Renal pelvis (tissue), 4 donors: Measurements from ENCODE around the gene EMX1. TPM values are rescaled to one million over a fixed set of nuclear protein-coding genes. Genes with fewer than 3 reads are reported as not detected.

Source experiments
- DNase-seq: peaks from one replicate; pipeline ENCODE4 v3.0.0-alpha.2; 2013
- polyA plus RNA-seq, 3 donors: library from polyadenylated mRNA; unstranded; fragments of 120-200 nt; gene quantifications; one replicate each; pipeline ENCODE4 v1.2.1, GENCODE V29; 2013; ENCODE audit not compliant: insufficient read length in 3 of 3

EMX1 gene
- polyA plus RNA-seq, 3 donors, result 51.6 to 71.3 (median 56.6) TPM

GRCh38 chr2:72920318-72921087 lies 3.2 kb downstream of the EMX1 start:
- no peak for DNase-seq

DNA sequence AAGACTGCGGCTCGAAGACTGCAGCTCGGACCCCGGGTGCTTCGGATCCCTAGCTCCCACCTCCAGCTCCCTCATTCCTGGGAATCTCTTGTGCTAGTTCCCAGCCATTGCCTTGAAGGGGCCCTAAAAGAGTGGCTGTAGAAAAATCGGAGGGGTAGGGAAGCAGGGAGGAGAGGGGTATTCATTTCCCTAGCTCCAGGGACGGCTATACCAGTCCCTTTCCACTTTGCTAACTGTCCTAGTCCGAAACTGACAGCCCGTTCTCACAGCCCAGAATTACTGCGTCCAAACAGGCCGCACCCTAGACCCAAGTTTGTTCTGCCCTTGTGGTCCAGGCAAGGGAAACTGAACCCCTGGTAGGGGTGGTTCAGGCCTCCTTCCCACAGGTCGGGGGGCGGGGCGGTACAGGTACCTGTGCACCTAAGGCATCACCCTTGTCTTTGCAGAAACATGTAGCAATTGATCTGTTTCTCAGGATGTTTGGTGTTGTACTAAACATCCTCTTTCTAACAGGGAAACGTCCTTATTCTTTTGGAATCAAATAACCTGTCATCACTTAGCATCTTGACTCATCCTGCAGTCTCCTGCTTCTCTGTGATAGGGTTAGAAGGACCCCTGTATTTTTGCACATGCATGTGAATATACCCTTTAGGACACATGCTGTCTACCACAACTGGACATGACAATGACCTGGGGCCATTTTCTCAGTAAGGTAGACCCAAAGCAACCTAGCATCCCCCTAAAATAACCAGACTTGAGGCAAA lies 4.0 kb downstream of the EMX1 start:
- no peak for DNase-seq

- no peak for DNase-seq
Observed at GRCh38 chr2:72921853-72922252, 4.5 kb downstream of the EMX1 start.

DNA sequence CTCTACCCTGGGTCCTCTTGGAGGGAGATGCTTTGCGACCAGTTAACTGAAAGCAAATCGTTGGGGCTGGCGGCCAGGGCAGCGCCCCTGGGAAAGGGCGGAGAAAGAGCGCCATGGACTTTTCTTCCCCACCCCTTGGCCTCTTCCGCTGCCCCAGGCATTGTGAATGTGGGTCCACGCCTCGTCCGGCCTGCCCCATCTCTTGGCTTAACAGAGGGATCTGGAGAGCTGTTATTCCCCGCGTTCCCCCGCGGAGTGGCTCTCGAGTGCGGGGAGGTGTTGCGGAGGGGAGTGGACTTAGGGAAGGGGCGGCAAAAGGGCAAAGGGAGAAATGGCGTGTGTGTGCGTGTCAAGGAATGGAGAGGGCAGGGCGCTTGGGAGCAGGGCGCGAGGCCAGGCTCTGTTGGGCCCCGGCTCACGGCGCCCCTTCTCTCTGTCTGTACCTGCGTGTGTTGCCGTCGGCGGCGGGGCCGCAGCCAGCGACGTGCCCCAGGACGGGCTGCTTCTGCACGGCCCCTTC lies 6.6 kb downstream of the EMX1 start:
- DNase-seq, result no peak

DNA sequence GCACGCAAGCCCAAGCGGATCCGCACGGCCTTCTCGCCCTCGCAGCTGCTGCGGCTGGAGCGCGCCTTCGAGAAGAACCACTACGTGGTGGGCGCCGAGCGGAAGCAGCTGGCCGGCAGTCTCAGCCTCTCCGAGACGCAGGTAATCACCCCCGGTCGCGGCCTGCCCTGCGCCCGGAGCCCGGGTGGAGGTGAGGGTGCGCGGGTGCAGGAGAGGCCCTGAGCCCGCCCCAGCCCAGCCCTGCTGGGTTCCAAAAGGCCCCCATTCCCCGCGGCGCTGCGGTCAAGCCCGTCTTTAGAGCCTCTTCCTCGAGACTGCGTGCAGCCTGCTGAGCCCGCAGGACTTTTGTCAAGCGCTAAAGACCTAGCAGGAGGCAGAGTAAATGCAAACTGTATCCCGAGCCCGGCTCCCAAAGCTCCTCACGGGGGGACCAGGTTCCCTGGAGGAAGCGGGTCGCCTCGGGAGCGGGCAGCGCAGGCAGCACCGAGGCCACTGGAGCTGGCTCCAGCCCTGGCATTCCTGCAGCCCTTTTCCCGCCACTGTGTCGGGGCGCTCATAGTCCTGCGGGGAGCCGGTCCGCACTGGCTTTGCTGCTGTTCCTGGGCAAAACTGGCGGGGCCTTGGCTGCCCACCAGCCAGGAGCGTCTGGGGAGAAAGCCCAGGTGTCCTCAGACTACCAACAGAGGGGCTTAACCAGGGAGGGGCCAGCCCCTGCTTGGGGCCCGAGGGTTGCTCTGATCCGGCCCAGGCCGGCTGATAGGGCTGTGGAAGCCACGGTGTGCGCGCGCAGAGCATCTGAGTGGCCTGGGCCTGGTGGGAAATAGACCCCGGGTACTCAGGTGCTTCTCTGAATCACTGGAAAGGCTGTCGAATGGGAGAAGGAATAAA lies 7.3 kb downstream of the EMX1 start:
- DNase-seq, result no peak

DNA sequence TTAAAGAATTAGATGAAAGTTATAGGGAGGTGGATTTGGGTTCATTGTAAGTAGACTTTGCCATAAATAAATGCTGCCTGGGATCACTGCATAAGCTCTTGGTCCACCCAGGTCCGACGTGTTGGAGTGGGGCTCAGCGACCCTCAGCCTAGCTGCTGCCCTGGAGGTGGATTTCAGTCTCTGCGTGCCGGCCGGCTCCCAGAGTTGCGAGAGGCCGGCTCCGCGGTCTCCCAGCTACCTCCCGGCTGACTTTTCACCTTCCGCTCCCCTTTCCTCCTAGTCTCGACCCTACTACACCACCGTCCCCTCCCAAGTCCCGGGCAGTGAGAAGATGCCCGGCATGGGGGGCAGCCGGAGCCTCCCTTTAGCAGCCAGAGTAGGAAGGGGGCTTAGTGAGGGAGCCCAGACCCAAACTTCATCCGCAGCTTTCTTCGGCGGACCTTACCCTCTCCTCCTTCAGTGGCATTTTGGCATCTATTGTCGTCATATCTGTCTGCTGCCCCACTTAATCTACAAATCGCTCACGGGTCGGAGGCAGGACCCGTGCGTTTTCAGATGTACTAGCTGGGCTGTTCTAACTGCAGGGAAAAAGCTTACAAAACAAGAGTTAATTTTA lies 8.1 kb downstream of the EMX1 start:
- no peak for DNase-seq

DNA sequence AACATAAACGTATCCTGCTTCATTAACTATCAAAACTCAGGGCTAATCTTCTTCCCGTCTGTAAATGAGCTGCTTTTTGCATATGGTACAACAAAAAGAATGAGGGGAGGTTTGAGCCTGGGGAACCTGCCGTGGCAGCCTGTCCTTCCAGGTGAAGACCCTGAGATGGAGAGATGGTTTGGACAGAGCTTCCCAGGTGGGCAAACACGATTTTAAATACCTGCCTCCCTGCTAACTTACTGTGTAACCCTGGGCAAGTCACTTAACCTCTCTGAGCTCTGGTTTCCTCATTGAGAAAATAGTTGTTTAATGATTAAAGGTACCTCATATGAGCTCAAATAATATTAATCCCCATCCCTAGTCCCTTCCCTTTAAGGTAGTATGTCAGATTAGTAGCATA lies 9.0 kb downstream of the EMX1 start:
- DNase-seq, result no peak

GRCh38 chr2:72926811-72927465 lies 9.6 kb downstream of the EMX1 start:
- no peak for DNase-seq

DNA sequence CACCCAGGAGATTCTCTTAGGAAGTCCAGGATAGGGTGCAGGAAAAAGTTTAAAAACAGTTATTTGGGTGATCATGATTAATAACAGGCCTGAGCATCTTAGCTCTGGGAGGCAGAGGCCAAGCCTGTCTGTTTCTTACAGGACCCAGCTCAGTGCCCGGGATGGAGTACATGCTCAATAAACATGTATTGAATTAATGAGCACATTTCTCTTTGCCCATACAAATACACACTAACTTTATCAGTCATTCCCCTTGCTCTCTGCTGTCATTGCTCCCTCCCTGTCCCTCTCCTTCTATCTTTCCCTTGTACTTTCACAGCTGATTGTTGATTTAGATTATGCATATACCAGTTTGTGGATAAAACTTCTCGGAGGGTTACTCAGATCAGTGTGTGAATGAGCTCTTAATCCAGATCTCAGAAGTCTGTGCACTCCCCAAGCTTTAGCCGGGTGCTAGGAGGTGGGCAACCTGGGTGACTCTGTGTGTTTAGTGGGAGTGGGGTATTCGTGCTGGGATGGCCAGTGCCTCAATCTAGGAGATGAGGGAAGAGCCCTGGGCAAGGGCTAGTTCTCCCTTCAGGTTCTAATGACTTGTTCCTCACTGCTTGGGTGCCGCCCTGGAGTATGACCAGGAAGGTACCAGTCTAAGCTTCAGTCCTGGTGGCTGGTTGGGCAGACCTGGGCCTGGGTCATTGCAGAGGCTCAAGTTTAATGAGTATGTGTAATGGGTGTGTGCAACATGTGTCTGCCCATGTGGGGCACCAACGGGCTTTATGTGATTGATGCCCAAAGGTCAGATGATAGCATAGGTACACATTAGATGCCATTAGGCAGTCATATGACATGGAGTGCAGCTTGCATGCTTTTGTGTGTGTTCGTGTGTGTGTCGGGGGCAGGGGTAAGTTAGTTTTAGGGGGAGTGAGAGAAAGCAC lies 10.6 kb downstream of the EMX1 start:
- no peak for DNase-seq

DNA sequence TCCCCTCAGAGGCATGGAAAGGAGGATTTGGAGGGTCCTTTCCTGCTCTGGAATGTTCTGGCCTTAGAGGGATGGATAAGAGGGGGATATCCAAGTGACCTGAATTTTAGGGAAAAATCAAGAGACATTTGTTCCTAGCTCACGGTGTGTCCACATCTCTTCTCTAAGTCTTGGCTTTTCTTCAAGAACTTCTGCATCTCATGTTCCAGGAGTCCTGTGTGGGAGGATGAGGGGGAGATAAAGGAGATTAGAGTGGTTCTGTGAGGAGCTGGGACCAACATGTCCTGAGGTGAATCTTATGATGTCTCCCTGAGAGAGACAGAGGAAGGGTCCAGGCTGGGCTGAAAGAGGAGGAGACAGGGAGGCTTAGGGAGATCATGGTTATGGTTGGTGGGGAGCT lies 11.7 kb downstream of the EMX1 start:
- no peak for DNase-seq

- no peak for DNase-seq
Observed at GRCh38 chr2:72931280-72931910, 14.1 kb downstream of the EMX1 start.

DNA sequence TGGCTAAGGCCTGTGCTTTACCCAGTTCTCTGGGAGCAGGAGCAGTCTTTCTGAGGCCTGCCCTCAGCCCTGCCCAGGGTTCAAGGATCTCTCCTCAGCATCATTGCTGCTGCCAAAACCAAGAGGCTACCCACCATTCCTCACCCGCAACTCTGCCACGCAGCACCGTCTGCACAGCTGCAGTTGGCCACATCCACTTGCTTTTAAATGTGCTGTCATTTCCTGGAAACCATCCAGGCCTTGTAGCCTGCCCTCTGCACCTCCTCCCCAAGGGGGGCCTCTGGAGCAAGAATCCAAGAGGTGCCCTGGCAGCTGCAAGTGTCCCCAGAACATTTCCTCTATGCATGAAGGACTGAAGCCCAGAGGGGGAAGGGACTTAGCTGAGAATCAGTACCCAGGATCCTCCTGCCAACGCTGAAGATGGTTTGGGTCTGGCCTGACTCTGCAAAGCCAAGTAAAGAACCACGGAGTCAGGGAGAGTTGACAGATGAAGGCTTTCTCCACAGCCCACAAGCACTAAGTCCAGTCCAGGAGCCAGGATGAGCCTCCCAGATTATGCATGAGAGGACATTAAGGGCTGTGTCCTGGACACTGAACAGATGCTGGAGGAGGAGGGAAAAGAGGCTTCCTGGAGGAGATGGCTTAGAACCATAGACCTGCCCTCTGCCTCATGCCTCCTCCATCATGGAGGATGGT lies 14.9 kb downstream of the EMX1 start:
- no peak for DNase-seq

- no peak for DNase-seq
Observed at GRCh38 chr2:72932805-72933204, 15.5 kb downstream of the EMX1 start.

- DNase-seq, result no peak
Observed at GRCh38 chr2:72933207-72933606, 15.9 kb downstream of the EMX1 start.

GRCh38 chr2:72933646-72934151 lies 16.4 kb downstream of the EMX1 start:
- DNase-seq, result no peak

DNA sequence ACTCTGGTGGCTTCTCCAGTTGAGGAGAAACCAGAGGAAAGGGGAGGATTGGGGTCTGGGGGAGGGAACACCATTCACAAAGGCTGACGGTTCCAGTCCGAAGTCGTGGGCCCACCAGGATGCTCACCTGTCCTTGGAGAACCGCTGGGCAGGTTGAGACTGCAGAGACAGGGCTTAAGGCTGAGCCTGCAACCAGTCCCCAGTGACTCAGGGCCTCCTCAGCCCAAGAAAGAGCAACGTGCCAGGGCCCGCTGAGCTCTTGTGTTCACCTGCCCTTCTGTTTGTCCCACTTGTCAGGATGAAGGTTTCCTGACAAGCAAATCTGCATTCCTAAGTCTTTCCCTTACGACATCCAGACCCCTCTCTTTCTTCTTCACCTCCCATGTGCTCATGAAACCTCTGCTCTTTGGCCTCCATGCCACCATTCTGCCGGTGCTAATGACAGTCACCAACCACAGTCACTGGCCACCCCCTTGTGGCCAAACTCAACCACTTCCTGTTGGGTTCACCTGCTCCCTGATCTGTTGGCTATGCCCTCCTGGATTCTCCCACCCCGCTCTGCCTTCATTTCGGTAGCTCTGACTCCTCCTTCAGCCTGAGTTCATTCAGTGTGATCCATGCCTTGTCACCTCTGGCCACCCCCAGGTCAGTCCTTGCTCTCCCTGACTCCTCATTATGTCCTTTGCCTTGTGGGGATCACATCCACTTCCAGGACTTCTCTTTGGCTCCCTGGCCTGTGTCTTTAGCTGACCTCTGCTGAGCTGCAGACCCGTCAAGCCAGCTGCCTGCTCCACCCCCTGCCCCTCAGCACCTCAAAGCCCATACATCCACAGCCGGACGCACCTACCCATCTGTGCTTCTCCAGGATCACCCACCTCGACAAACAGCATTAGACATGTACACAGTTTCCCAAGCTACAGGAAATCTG lies 17.6 kb downstream of the EMX1 start:
- no peak for DNase-seq

DNA sequence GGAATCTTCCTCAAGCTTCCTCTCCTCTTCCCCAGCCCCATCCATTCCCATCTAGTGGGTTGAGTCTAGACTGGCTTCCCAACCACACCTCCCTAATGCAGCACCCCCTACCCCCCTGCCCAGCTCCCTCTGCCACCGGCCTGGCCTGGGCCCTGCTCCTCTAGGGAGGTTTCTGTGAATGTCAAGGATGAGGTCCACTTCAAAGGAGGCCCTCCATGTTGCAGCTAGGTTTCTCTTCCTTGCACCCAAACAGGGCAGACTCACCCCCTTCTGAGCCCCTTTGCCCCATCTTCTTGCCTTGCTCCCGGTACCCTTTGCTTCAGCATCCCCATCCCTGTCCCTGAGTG lies 18.3 kb downstream of the EMX1 start:
- DNase-seq, result no peak
